Measurements from ENCODE around the gene SAMD11.
"Not testable (repeated sequence)": the region's sequence is repeated elsewhere in the genome, so short reads cannot be mapped to it uniquely, and the experiment has no call there.

Gene SAMD11

GRCh38 chr1:934991-935750 lies 11.4 kb downstream of the SAMD11 start:
- no peak for DNase-seq

- no peak for DNase-seq
Observed at GRCh38 chr1:935751-936231, 12.1 kb downstream of the SAMD11 start.

GRCh38 chr1:936348-937264 lies 12.9 kb downstream of the SAMD11 start:
- no peak for DNase-seq

GRCh38 chr1:937521-937920 lies 13.8 kb downstream of the SAMD11 start:
- DNase-seq: no peak

- peak; percentile 69 for DNase-seq
Observed at GRCh38 chr1:938088-938683, 14.5 kb downstream of the SAMD11 start.

- DNase-seq: no peak
Observed at GRCh38 chr1:938711-939489, 15.2 kb downstream of the SAMD11 start.

GRCh38 chr1:939511-940106 lies 15.9 kb downstream of the SAMD11 start:
- no peak for DNase-seq

- peak; percentile 52 for DNase-seq
Observed at GRCh38 chr1:940107-941014, 16.6 kb downstream of the SAMD11 start.

GRCh38 chr1:941015-941587 lies 17.4 kb downstream of the SAMD11 start:
- no peak for DNase-seq

GRCh38 chr1:941588-942383 lies 18.1 kb downstream of the SAMD11 start:
- DNase-seq: peak; percentile 80

- no peak for DNase-seq
Observed at GRCh38 chr1:942411-942821, 18.7 kb downstream of the SAMD11 start.

GRCh38 chr1:942864-943533 lies 19.3 kb downstream of the SAMD11 start:
- DNase-seq: peak; percentile 50

- DNase-seq: no peak
Observed at GRCh38 chr1:943545-944340, 20.0 kb downstream of the SAMD11 start.

- no peak for DNase-seq
Observed at GRCh38 chr1:944341-945325, 20.9 kb downstream of the SAMD11 start.

- DNase-seq: no peak
Observed at GRCh38 chr1:945688-946556, 22.2 kb downstream of the SAMD11 start.

- DNase-seq: not testable (repeated sequence)
Observed at GRCh38 chr1:946811-947210, 23.1 kb downstream of the SAMD11 start.
